Measurements from ENCODE around the gene JUNB. TPM values are rescaled to one million over a fixed set of nuclear protein-coding genes. Genes with fewer than 3 reads are reported as not detected.

Gene JUNB
- polyA plus RNA-seq, 2 of the 4 experiments (the other 2 are of a cell fraction) = 55.6 to 94.7 TPM

DNA sequence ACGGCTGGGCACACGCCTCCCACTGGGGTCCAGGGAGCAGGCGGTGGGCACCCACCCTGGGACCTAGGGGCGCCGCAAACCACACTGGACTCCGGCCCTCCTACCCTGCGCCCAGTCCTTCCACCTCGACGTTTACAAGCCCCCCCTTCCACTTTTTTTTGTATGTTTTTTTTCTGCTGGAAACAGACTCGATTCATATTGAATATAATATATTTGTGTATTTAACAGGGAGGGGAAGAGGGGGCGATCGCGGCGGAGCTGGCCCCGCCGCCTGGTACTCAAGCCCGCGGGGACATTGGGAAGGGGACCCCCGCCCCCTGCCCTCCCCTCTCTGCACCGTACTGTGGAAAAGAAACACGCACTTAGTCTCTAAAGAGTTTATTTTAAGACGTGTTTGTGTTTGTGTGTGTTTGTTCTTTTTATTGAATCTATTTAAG lies 1.6 kb downstream of the JUNB start:
- FAIRE-seq = no peak
- under 1% methylated on average over 22 of the region's 22 CpGs for WGBS (ENCODE audit: missing lambda C conversion rate)
- no peaks in the 10 kb centered on the region for H3K9me3 ChIP-seq
- no peak for ATAC-seq
- ChIA-PET POLR2A (interaction anchor here (1.5 to 6.5 kb wide), 6 partner anchors 10 to 88 kb away, joined by 3 to 122 read pairs (median 17); partner anchors contain the start of genes DNASE2 and GET3), CTCF (interaction anchor here (0.5 to 17.4 kb wide), 6 partner anchors 10 to 1651 kb away, joined by 3 to 901 read pairs (median 6); partner anchors contain the start of gene HOOK2)
- TF ChIP-seq, protein P1, sequence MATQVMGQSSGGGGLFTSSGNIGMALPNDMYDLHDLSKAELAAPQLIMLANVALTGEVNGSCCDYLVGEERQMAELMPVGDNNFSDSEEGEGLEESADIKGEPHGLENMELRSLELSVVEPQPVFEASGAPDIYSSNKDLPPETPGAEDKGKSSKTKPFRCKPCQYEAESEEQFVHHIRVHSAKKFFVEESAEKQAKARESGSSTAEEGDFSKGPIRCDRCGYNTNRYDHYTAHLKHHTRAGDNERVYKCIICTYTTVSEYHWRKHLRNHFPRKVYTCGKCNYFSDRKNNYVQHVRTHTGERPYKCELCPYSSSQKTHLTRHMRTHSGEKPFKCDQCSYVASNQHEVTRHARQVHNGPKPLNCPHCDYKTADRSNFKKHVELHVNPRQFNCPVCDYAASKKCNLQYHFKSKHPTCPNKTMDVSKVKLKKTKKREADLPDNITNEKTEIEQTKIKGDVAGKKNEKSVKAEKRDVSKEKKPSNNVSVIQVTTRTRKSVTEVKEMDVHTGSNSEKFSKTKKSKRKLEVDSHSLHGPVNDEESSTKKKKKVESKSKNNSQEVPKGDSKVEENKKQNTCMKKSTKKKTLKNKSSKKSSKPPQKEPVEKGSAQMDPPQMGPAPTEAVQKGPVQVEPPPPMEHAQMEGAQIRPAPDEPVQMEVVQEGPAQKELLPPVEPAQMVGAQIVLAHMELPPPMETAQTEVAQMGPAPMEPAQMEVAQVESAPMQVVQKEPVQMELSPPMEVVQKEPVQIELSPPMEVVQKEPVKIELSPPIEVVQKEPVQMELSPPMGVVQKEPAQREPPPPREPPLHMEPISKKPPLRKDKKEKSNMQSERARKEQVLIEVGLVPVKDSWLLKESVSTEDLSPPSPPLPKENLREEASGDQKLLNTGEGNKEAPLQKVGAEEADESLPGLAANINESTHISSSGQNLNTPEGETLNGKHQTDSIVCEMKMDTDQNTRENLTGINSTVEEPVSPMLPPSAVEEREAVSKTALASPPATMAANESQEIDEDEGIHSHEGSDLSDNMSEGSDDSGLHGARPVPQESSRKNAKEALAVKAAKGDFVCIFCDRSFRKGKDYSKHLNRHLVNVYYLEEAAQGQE (IDR thresholded peaks at IDR 0.05) = no peak
- TF ChIP-seq, protein P2, sequence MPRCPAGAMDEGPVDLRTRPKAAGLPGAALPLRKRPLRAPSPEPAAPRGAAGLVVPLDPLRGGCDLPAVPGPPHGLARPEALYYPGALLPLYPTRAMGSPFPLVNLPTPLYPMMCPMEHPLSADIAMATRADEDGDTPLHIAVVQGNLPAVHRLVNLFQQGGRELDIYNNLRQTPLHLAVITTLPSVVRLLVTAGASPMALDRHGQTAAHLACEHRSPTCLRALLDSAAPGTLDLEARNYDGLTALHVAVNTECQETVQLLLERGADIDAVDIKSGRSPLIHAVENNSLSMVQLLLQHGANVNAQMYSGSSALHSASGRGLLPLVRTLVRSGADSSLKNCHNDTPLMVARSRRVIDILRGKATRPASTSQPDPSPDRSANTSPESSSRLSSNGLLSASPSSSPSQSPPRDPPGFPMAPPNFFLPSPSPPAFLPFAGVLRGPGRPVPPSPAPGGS (IDR thresholded peaks at IDR 0.05) = no peak
- TF ChIP-seq KDM1A (IDR thresholded peaks at IDR 0.05; ENCODE audit: low read depth) (no peak), CBX2 (IDR thresholded peaks at IDR 0.05; ENCODE audit: borderline replicate concordance, low read depth) (no peak), ZC3H11A (IDR thresholded peaks at IDR 0.05) (no peak), EHMT2 (IDR thresholded peaks at IDR 0.05; ENCODE audit: low read depth) (no peak), CEBPB (IDR thresholded peaks at IDR 0.05) (no peak), RFX5 (IDR thresholded peaks at IDR 0.05) (no peak), RCOR1 (IDR thresholded peaks at IDR 0.05; ENCODE audit: low read depth, low read length) (no peak), POLR2A (IDR thresholded peaks at IDR 0.05; ENCODE audit: low read length) (no peak; the same call in 1 of the 2 replicates), FOSB (CRISPR knock-in tag; IDR thresholded peaks at IDR 0.05) (no peak)
- TF ChIP-seq, protein P3, sequence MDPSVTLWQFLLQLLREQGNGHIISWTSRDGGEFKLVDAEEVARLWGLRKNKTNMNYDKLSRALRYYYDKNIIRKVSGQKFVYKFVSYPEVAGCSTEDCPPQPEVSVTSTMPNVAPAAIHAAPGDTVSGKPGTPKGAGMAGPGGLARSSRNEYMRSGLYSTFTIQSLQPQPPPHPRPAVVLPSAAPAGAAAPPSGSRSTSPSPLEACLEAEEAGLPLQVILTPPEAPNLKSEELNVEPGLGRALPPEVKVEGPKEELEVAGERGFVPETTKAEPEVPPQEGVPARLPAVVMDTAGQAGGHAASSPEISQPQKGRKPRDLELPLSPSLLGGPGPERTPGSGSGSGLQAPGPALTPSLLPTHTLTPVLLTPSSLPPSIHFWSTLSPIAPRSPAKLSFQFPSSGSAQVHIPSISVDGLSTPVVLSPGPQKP (IDR thresholded peaks at IDR 0.05; ENCODE audit: low read depth, low read length) = no peak
- TF ChIP-seq, protein P4, sequence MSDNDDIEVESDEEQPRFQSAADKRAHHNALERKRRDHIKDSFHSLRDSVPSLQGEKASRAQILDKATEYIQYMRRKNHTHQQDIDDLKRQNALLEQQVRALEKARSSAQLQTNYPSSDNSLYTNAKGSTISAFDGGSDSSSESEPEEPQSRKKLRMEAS (IDR thresholded peaks at IDR 0.05) = no peak
- TF ChIP-seq, protein P5, sequence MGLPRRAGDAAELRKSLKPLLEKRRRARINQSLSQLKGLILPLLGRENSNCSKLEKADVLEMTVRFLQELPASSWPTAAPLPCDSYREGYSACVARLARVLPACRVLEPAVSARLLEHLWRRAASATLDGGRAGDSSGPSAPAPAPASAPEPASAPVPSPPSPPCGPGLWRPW (IDR thresholded peaks at IDR 0.05) = no peak
- TF ChIP-seq, protein P6, sequence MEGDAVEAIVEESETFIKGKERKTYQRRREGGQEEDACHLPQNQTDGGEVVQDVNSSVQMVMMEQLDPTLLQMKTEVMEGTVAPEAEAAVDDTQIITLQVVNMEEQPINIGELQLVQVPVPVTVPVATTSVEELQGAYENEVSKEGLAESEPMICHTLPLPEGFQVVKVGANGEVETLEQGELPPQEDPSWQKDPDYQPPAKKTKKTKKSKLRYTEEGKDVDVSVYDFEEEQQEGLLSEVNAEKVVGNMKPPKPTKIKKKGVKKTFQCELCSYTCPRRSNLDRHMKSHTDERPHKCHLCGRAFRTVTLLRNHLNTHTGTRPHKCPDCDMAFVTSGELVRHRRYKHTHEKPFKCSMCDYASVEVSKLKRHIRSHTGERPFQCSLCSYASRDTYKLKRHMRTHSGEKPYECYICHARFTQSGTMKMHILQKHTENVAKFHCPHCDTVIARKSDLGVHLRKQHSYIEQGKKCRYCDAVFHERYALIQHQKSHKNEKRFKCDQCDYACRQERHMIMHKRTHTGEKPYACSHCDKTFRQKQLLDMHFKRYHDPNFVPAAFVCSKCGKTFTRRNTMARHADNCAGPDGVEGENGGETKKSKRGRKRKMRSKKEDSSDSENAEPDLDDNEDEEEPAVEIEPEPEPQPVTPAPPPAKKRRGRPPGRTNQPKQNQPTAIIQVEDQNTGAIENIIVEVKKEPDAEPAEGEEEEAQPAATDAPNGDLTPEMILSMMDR (IDR thresholded peaks at IDR 0.05) = no peak
- H3K4me2 ChIP-seq = peak overlapping the region; percentile 86
- no peak for DNase-seq (ENCODE audit: low read depth in 1 of 2, low spot score in 1 of 2)
- peak overlapping the region; percentile 96 to 99 for H3K27ac ChIP-seq
- H3K4me3 ChIP-seq = peak overlapping the region; percentile 92
- H3K4me1 ChIP-seq = peaks cover 41% of the 10 kb centered on the region

All from A549 (cell line).